B cell (primary cell): ENCODE results near the gene NRL. TPM values are rescaled to one million over a fixed set of nuclear protein-coding genes. Genes with fewer than 3 reads are reported as not detected.

Experiments
- ATAC-seq: fragments of 200-7000 bp; cut with Tn5 transposase; one replicate; pipeline ENCODE4 v1.10.0; 2021; ENCODE audit warnings: low read depth, mild to moderate bottlenecking, moderate number of reproducible peaks, moderate library complexity
- CTCF ChIA-PET: fragments of 350-600 bp; sonication (Branson Sonifier 250); formaldehyde crosslinking; loops from one replicate; lab custom pipeline; 2021; ENCODE audit warnings: antibody characterized with exemption, inconsistent platforms; lab: Charles Lee
- POLR2A ChIA-PET: fragments of 350-600 bp; sonication (Branson Sonifier 250); formaldehyde crosslinking; loops from one replicate; lab custom pipeline; 2021; ENCODE audit warnings: antibody characterized with exemption; lab: Charles Lee
- DNase-seq: peaks from one replicate; pipeline ENCODE4 v3.0.0; 2013
- H2AFZ ChIP-seq: 2 replicates; pipeline ENCODE4 v1.6.1; 2012; ENCODE audit warnings: mild to moderate bottlenecking, low read depth, low read length; ENCODE audit not compliant: insufficient read depth, poor library complexity, severe bottlenecking
- H3K27ac ChIP-seq, 2 donors: 1 replicate in 1 of 2; 2 replicates in 1 of 2; pipeline ENCODE4 v1.5.1; 2012 to 2013; ENCODE audit warnings: low read length in 2 of 2, mild to moderate bottlenecking in 2 of 2, moderate library complexity in 1 of 2
- H3K27me3 ChIP-seq, 4 experiments: fragments of 200-600 bp in 1 of 4; sonication (generic) in 1 of 4; replicated peaks in 1 of 4; 1 replicate in 2 of 4; 2 replicates in 2 of 4; pipeline versions ENCODE4 v1.6.1 to v1.7.0; 2013 to 2016; ENCODE audit warnings: low read length in 3 of 4, mild to moderate bottlenecking in 2 of 4, mixed read lengths in 1 of 4, moderate library complexity in 1 of 4; ENCODE audit not compliant: insufficient read depth in 4 of 4, control insufficient read depth in 3 of 4; ENCODE audit errors: control extremely low read depth in 1 of 4
- H3K36me3 ChIP-seq, 2 experiments: replicated peaks in 1 of 2; 1 replicate in 1 of 2; 2 replicates in 1 of 2; pipeline versions ENCODE4 v1.6.1 to v1.7.1; 2013; ENCODE audit warnings: low read length in 1 of 2; ENCODE audit not compliant: insufficient read depth in 2 of 2, control insufficient read depth in 1 of 2; ENCODE audit errors: control extremely low read depth in 1 of 2, extremely low read depth in 1 of 2
- H3K4me1 ChIP-seq, 2 donors: fragments of 200-600 bp in 1 of 2; sonication (generic) in 1 of 2; 1 replicate in 1 of 2; 2 replicates in 1 of 2; pipeline versions ENCODE4 v1.5.1 to v1.6.1; 2013 to 2017; ENCODE audit warnings: low read length in 2 of 2; ENCODE audit not compliant: control insufficient read depth in 2 of 2, insufficient read depth in 2 of 2
- H3K4me2 ChIP-seq: replicated peaks from 2 replicates; pipeline ENCODE3; 2012; ENCODE audit warnings: mild to moderate bottlenecking, low read depth, low read length; ENCODE audit not compliant: poor library complexity, severe bottlenecking
- H3K4me3 ChIP-seq, 5 experiments: fragments of 200-600 bp in 1 of 5; sonication (generic) in 1 of 5; 1 replicate in 3 of 5; 2 replicates in 2 of 5; pipeline versions ENCODE4 v1.5.1 to v1.7.0; 2011 to 2016; ENCODE audit warnings: low read length in 4 of 5, mild to moderate bottlenecking in 4 of 5, low read depth in 2 of 5, control low read depth in 1 of 5, moderate library complexity in 1 of 5; ENCODE audit not compliant: insufficient read depth in 1 of 5; ENCODE audit errors: control extremely low read depth in 1 of 5, extremely low read depth in 1 of 5
- H3K79me2 ChIP-seq: fragments of 200-600 bp; sonication (generic); one replicate; pipeline ENCODE4 v1.6.0; 2016; ENCODE audit warnings: low read length; ENCODE audit not compliant: control insufficient read depth, insufficient read depth
- H3K9ac ChIP-seq: fragments of 200-600 bp; sonication (generic); 2 replicates; pipeline ENCODE4 v1.6.1; 2017; ENCODE audit warnings: mild to moderate bottlenecking, low read length, moderate library complexity
- H3K9me3 ChIP-seq, 3 donors: one replicate each; pipeline versions ENCODE4 v1.6.1 to v1.7.1; 2013; ENCODE audit warnings: low read length in 2 of 3; ENCODE audit not compliant: control insufficient read depth in 2 of 3, insufficient read depth in 1 of 3; ENCODE audit errors: control extremely low read depth in 1 of 3
- H4K20me1 ChIP-seq: 2 replicates; pipeline ENCODE4 v1.6.0; 2012; ENCODE audit warnings: mild to moderate bottlenecking, low read length; ENCODE audit not compliant: insufficient read depth, control insufficient read depth, poor library complexity, severe bottlenecking
- H3K27ac Mint-ChIP-seq: one replicate; pipeline ENCODE4 v1.8.0; 2021; ENCODE audit warnings: mixed read lengths
- H3K27me3 Mint-ChIP-seq: one replicate; pipeline ENCODE4 v1.8.0; 2021; ENCODE audit warnings: mixed read lengths
- H3K4me1 Mint-ChIP-seq: one replicate; pipeline ENCODE4 v1.8.0; 2021; ENCODE audit warnings: mixed read lengths
- H3K4me3 Mint-ChIP-seq: one replicate; pipeline ENCODE4 v1.8.0; 2021; ENCODE audit warnings: mixed read lengths
- H3K9me3 Mint-ChIP-seq: one replicate; pipeline ENCODE4 v1.8.0; 2022; ENCODE audit warnings: mixed read lengths; ENCODE audit not compliant: insufficient read depth
- EZH2 ChIP-seq: IDR thresholded peaks from 2 replicates; pipeline ENCODE4 v1.6.1; 2012; ENCODE audit warnings: borderline replicate concordance, low read depth, mild to moderate bottlenecking, moderate library complexity, low read length; ENCODE audit not compliant: insufficient read depth, poor library complexity, severe bottlenecking
- WGBS: methylation state at CpG from one replicate; pipeline ENCODE4 v1.1.5; 2013; ENCODE audit warnings: missing lambda C conversion rate; ENCODE audit not compliant: insufficient coverage; 5-methylcytosine and 5-hydroxymethylcytosine counted together
- intact Hi-C: fragments of 100-400 bp; cut with micrococcal nuclease; formaldehyde crosslinking; loops from one replicate; pipeline ENCODE4 v1.10.0; 2022
- polyA plus RNA-seq: library from polyadenylated mRNA; depleted of rRNA; stranded (reverse); fragments of >200 nt; gene quantifications from 2 replicates; pipeline ENCODE4 v1.2.3, GENCODE V29; 2012
- total RNA-seq, 2 donors: library from RNA; stranded (reverse); fragments of 120-200 nt in 1 of 2; gene quantifications; 1 replicate in 1 of 2; 2 replicates in 1 of 2; pipeline versions ENCODE4 v1.2.3 to v1.2.4, GENCODE V29; 2013 to 2022
- TF ChIP-seq, protein P1 (sequence below): fragments of 200-600 bp; IDR thresholded peaks from one replicate; pipeline ENCODE4 v1.8.0; 2022; ENCODE audit warnings: antibody characterized with exemption, mild to moderate bottlenecking

Gene NRL
- total and polyA plus RNA-seq, 2 donors (not counting 1 experiment from before 2014, with no cell fraction given): 7.0 to 8.8 TPM

DNA sequence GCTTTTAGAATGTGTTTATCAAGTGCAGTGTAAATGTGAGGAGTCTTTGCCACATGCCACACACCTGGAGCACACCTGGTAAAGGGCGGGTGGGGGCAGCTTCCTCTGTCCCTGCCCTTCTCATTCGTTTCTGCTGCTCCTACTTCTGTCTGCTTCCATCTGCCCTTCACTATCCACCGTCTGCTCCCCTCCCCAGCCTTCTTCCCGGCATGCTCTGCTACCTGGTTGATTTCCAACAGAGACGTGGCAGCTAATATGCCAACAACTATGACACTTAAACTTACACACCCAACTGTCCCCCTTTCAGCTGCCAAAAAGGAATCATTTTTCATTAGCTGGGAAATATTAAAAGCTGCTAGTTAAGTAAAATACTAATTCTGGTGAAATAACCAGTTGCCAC is 72.0 kb downstream of the NRL start:
- H3K4me3 ChIP-seq: no peak overlapping the region
- H3K4me1 ChIP-seq: no peaks in the 10 kb centered on the region
- Mint-ChIP-seq H3K27ac (no peak overlapping the region), H3K27me3 (no peaks in the 10 kb centered on the region), H3K9me3 (no peaks in the 10 kb centered on the region), H3K4me3 (no peak overlapping the region), H3K4me1 (no peaks in the 10 kb centered on the region)
- H3K36me3 ChIP-seq: no peaks in the 10 kb centered on the region
- no peaks in the 10 kb centered on the region for H3K79me2 ChIP-seq
- WGBS: 81% methylated on average over 3 of the region's 5 CpGs
- ChIA-PET CTCF (interaction anchor here (1.1 kb wide), 3 partner anchors 10 to 66 kb away, joined by 3 read pairs; no protein-coding TSS in a partner anchor), POLR2A (no interaction called here)
- TF ChIP-seq EZH2: no peak
- TF ChIP-seq, protein P1, sequence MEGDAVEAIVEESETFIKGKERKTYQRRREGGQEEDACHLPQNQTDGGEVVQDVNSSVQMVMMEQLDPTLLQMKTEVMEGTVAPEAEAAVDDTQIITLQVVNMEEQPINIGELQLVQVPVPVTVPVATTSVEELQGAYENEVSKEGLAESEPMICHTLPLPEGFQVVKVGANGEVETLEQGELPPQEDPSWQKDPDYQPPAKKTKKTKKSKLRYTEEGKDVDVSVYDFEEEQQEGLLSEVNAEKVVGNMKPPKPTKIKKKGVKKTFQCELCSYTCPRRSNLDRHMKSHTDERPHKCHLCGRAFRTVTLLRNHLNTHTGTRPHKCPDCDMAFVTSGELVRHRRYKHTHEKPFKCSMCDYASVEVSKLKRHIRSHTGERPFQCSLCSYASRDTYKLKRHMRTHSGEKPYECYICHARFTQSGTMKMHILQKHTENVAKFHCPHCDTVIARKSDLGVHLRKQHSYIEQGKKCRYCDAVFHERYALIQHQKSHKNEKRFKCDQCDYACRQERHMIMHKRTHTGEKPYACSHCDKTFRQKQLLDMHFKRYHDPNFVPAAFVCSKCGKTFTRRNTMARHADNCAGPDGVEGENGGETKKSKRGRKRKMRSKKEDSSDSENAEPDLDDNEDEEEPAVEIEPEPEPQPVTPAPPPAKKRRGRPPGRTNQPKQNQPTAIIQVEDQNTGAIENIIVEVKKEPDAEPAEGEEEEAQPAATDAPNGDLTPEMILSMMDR: no peak
- no peak overlapping the region for H2AFZ ChIP-seq
- H3K9ac ChIP-seq: no peak overlapping the region
- no peak for ATAC-seq
- no peak overlapping the region for H3K4me2 ChIP-seq
- intact Hi-C loops: no loop called here
- no peaks in the 10 kb centered on the region for H4K20me1 ChIP-seq
- no peak for DNase-seq
- no peaks in the 10 kb centered on the region for H3K9me3 ChIP-seq
- no peaks in the 10 kb centered on the region for H3K27me3 ChIP-seq
- H3K27ac ChIP-seq: no peak overlapping the region

DNA sequence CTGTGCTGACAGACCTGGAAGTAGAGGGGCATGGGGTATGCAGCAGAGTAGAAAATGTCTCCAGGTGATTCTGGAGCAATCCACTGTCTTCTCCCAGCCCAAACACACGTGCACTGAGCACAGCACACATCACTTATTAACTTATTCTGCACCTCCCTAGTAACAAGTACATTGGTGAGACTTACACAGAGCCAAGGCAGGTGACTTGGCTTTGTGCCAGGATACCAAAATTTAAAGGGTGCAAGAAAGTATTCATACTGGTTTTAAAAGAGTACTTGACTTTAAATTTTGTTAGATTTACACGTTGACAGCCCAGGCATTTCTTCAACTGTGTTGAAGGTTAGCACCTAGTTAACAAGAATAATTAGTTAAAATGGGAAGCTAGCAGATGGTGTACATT is 74.1 kb downstream of the NRL start:
- Histone ChIP-seq H3K4me3 (no peak overlapping the region), H3K4me2 (no peak overlapping the region), H3K27ac (no peak overlapping the region), H4K20me1 (no peaks in the 10 kb centered on the region), H3K79me2 (no peaks in the 10 kb centered on the region), H3K4me1 (peaks cover 0 to 9% of the 10 kb centered on the region in 2 donors), H3K9me3 (no peaks in the 10 kb centered on the region), H2AFZ (no peak overlapping the region), H3K27me3 (no peaks in the 10 kb centered on the region), H3K36me3 (no peaks in the 10 kb centered on the region), H3K9ac (no peak overlapping the region)
- intact Hi-C loops: no loop called here
- Mint-ChIP-seq H3K27ac (no peak overlapping the region), H3K27me3 (no peaks in the 10 kb centered on the region), H3K4me3 (no peak overlapping the region), H3K9me3 (no peaks in the 10 kb centered on the region), H3K4me1 (peaks cover 9% of the 10 kb centered on the region)
- ChIA-PET CTCF (no interaction called here), POLR2A (no interaction called here)
- 83% methylated on average over 1 of the region's 2 CpGs for WGBS
- DNase-seq: no peak
- no peak for TF ChIP-seq EZH2
- TF ChIP-seq, protein P1: no peak
- no peak for ATAC-seq
